ENCODE data around the gene EXOC7. TPM values are rescaled to one million over a fixed set of nuclear protein-coding genes. Genes with fewer than 3 reads are reported as not detected.
A peak's percentile ranks its signal among the peaks of the same experiment; 100 is the strongest.

The EXOC7 gene, protein sequence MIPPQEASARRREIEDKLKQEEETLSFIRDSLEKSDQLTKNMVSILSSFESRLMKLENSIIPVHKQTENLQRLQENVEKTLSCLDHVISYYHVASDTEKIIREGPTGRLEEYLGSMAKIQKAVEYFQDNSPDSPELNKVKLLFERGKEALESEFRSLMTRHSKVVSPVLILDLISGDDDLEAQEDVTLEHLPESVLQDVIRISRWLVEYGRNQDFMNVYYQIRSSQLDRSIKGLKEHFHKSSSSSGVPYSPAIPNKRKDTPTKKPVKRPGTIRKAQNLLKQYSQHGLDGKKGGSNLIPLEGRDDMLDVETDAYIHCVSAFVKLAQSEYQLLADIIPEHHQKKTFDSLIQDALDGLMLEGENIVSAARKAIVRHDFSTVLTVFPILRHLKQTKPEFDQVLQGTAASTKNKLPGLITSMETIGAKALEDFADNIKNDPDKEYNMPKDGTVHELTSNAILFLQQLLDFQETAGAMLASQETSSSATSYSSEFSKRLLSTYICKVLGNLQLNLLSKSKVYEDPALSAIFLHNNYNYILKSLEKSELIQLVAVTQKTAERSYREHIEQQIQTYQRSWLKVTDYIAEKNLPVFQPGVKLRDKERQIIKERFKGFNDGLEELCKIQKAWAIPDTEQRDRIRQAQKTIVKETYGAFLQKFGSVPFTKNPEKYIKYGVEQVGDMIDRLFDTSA
- total RNA-seq (10 to 100 TPM; 66.4 to 97.5 (median 87.9) TPM), polyA plus RNA-seq (10 to 100 TPM; 37.9 to 55.6 TPM)
- long read RNA-seq, donor 1, full-length matches to known transcripts: 99 of 298 reads
- long read RNA-seq, donor 1, partial matches to known transcripts: 11 of 298 reads
- long read RNA-seq, donor 1, other reads (novel, unspliced or antisense): 188 of 298 reads
- long read RNA-seq, donor 2, full-length matches to known transcripts: 99 of 287 reads
- long read RNA-seq, donor 2, partial matches to known transcripts: 11 of 287 reads
- long read RNA-seq, donor 2, other reads (novel, unspliced or antisense): 177 of 287 reads
- long read RNA-seq, donor 3, full-length matches to known transcripts: 157 of 474 reads
- long read RNA-seq, donor 3, partial matches to known transcripts: 30 of 474 reads
- long read RNA-seq, donor 3, other reads (novel, unspliced or antisense): 287 of 474 reads

DNA sequence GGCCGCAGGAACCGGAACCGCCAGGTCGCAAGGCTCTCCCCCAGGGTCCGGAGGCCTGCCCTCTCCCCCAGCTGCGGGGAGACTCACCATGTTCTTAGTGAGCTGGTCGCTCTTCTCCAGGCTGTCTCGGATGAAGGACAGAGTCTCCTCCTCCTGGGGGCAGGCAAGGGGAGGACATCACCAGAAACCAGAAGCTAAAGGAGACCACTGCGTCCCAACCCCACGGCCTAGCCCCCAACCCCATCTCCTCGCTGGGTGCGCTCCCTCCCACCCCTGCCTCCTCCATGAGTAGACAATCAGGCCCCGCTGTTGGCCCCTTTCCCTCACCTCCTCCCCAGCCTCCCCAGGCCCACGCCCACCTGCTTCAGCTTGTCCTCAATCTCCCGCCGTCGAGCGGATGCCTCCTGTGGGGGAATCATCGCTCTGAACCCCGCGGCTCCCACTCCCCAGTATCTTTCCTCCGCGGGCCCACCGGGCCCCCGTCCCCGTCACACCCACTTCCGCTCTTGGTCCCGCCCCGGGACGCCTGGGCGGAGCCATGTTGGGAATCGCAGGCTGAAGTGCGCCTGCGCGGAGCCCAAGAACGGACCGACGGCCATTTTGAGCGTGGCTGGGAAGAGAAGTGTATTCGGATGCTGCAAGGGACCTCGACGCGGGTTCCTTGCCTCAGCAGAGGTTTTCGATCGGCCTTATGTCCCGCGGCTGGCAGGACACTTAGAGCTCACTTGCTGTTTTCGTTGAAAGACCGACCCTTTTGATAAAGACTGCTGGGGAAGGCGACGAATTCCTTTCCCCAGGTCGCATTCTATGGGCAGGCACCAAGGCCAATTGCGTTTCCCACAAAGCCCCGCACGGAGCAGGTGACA, at the start of gene EXOC7:
TSS of gene EXOC7 (minus strand) at position 514 of the 866 bp plus-strand sequence. CDS start at position 419, 95 bp downstream.
- no peaks in the 10 kb centered on the region for H3K9me3 ChIP-seq
- H3K4me1 ChIP-seq: peaks cover 8 to 31% (median 21%) of the 10 kb centered on the region in 9 donors
- peak within 1 kb of the TSS; percentile 52 to 93 (median 83) for H3K4me3 ChIP-seq
- 3 to 4% methylated on average over 55 of the region's 55 CpGs for WGBS, 2 donors
- TF ChIP-seq, protein P1, sequence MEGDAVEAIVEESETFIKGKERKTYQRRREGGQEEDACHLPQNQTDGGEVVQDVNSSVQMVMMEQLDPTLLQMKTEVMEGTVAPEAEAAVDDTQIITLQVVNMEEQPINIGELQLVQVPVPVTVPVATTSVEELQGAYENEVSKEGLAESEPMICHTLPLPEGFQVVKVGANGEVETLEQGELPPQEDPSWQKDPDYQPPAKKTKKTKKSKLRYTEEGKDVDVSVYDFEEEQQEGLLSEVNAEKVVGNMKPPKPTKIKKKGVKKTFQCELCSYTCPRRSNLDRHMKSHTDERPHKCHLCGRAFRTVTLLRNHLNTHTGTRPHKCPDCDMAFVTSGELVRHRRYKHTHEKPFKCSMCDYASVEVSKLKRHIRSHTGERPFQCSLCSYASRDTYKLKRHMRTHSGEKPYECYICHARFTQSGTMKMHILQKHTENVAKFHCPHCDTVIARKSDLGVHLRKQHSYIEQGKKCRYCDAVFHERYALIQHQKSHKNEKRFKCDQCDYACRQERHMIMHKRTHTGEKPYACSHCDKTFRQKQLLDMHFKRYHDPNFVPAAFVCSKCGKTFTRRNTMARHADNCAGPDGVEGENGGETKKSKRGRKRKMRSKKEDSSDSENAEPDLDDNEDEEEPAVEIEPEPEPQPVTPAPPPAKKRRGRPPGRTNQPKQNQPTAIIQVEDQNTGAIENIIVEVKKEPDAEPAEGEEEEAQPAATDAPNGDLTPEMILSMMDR (IDR thresholded peaks at IDR 0.05): peak in 2 of 9 donors; percentile 12 to 22
- H3K27me3 ChIP-seq: no peaks in the 10 kb centered on the region
- intact Hi-C loops (cut with DNase I): loop anchor here in 2 of 10 donors (10.0 kb wide), 2 partner anchors 291 to 301 kb away; no protein-coding TSS in a partner anchor
- ATAC-seq (peak; percentile 95 to 99 (median 99)), DNase-seq (peak; percentile 92 to 93)
- H3K36me3 ChIP-seq: peaks cover 0 to 37% (median 14%) of the 10 kb centered on the region in 9 donors
- H3K27ac ChIP-seq: peak within 1 kb of the TSS; percentile 53 to 93 (median 86)

DNA sequence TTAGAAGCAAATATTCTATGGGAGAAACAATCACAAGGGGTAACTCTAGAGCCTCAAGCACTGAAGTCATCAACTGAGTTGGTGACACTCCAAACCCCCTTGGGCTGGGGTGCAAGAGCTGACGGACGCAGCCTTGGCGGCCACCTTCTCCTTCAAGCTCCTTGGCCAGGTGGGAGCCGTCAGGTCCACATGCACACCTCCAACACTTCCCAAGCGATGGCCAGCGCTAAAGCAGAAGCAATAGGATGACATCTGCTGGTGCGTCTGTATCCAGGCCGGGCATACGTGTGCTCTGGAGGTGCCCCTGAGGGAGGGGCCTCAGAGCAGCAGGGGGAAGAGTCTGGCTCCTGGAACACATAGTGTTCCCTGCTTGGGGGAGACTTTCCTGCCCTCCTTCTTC, 49.6 kb upstream of the EXOC7 start:
- DNase-seq (no peak), ATAC-seq (no peak)
- no peaks in the 10 kb centered on the region for H3K9me3 ChIP-seq
- H3K36me3 ChIP-seq: peaks cover 0 to 2% (median 0%) of the 10 kb centered on the region in 9 donors
- H3K27me3 ChIP-seq: no peaks in the 10 kb centered on the region
- 85 to 90% methylated on average over 9 of the region's 9 CpGs for WGBS, 2 donors
- no peak overlapping the region for H3K27ac ChIP-seq
- intact Hi-C loops (cut with DNase I): no loop called here
- H3K4me3 ChIP-seq: no peak overlapping the region
- peaks cover 0 to 5% (median 0%) of the 10 kb centered on the region in 9 donors for H3K4me1 ChIP-seq
- TF ChIP-seq, protein P1 (IDR thresholded peaks at IDR 0.05): no peak

DNA sequence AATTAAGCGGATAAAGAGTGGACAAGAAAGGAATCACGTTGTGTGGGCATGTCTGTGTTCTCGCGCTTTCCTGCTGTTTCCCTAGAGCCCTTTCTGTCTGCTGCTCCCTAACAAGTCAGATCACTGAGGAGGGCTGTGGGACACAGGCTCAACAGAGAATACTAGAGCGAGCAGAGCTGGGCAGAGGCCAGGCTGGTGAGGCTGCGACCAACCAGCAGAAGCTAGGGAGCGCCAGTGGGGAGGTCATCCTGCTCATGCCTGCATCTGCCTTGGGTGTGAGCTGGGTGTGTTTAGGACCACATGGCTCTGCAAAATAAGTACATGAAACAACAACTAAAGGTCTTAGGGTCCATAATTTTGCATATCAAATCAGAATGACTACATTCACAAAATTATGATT, 49.0 kb upstream of the EXOC7 start:
- WGBS, 2 donors: 83 to 84% methylated on average over 7 of the region's 7 CpGs
- Histone ChIP-seq H3K27ac (no peak overlapping the region), H3K4me3 (no peak overlapping the region), H3K36me3 (no peaks in the 10 kb centered on the region), H3K27me3 (no peaks in the 10 kb centered on the region), H3K9me3 (no peaks in the 10 kb centered on the region), H3K4me1 (peaks cover 0 to 5% (median 1%) of the 10 kb centered on the region in 9 donors)
- intact Hi-C loops (cut with DNase I): no loop called here
- DNase-seq: no peak
- no peak for ATAC-seq
- TF ChIP-seq, protein P1 (IDR thresholded peaks at IDR 0.05): no peak

All from heart right ventricle (tissue), 16 donors.